Calu3 (cell line): ENCODE data around the gene RNF8. TPM values are rescaled to one million over a fixed set of nuclear protein-coding genes. Genes with fewer than 3 reads are reported as not detected.

Source experiments
- BruUV-seq: library from RNA; stranded (reverse); fragments of 400-500 nt; replicated peaks from 2 replicates; lab custom pipeline; 2021; lab: Mats Ljungman, UMichigan
- CTCF ChIA-PET: fragments of 300-600 bp; sonication (Branson Sonifier 250); formaldehyde crosslinking; loops from one replicate; lab custom pipeline; 2022; ENCODE audit warnings: antibody characterized with exemption; lab: Charles Lee
- DNase-seq: peaks from one replicate; pipeline ENCODE4 v3.0.0; 2022
- H3K27ac Mint-ChIP-seq: one replicate; pipeline ENCODE4 v1.8.0; 2022; ENCODE audit warnings: mixed read lengths; ENCODE audit not compliant: unreplicated experiment
- H3K27me3 Mint-ChIP-seq: one replicate; pipeline ENCODE4 v1.8.0; 2022; ENCODE audit warnings: mixed read lengths; ENCODE audit not compliant: unreplicated experiment
- H3K36me3 Mint-ChIP-seq: one replicate; pipeline ENCODE4 v1.8.0; 2022; ENCODE audit warnings: mild to moderate bottlenecking, moderate library complexity, mixed read lengths; ENCODE audit not compliant: insufficient read depth, unreplicated experiment
- H3K4me1 Mint-ChIP-seq: one replicate; pipeline ENCODE4 v1.8.0; 2022; ENCODE audit warnings: mild to moderate bottlenecking, low read depth, mixed read lengths; ENCODE audit not compliant: unreplicated experiment
- H3K4me3 Mint-ChIP-seq: one replicate; pipeline ENCODE4 v1.8.0; 2022; ENCODE audit warnings: mild to moderate bottlenecking, low read depth, moderate library complexity, mixed read lengths; ENCODE audit not compliant: unreplicated experiment
- H3K9me3 Mint-ChIP-seq: one replicate; pipeline ENCODE4 v1.8.0; 2022; ENCODE audit warnings: low read depth, mixed read lengths; ENCODE audit not compliant: unreplicated experiment
- intact Hi-C: fragments of 100-400 bp; cut with micrococcal nuclease; formaldehyde crosslinking; loops from one replicate; pipeline ENCODE4 v1.10.0; 2022; ENCODE audit not compliant: unreplicated experiment
- total RNA-seq: library from RNA; stranded (reverse); gene quantifications from 2 replicates; pipeline ENCODE4 v1.2.3, GENCODE V29; 2022
- TF ChIP-seq, protein P1 (sequence below): fragments of 200-600 bp; IDR thresholded peaks from one replicate; pipeline ENCODE4 v1.8.0; 2022; ENCODE audit warnings: antibody characterized with exemption; ENCODE audit not compliant: unreplicated experiment

RNF8 gene
- total RNA-seq, 1 experiment from 2014 or later: 17.1 TPM

- H3K27me3 Mint-ChIP-seq: no peaks in the 10 kb centered on the region
- no peak overlapping the region for H3K27ac Mint-ChIP-seq
- BruUV-seq: no TSS peak
- TF ChIP-seq, protein P1, sequence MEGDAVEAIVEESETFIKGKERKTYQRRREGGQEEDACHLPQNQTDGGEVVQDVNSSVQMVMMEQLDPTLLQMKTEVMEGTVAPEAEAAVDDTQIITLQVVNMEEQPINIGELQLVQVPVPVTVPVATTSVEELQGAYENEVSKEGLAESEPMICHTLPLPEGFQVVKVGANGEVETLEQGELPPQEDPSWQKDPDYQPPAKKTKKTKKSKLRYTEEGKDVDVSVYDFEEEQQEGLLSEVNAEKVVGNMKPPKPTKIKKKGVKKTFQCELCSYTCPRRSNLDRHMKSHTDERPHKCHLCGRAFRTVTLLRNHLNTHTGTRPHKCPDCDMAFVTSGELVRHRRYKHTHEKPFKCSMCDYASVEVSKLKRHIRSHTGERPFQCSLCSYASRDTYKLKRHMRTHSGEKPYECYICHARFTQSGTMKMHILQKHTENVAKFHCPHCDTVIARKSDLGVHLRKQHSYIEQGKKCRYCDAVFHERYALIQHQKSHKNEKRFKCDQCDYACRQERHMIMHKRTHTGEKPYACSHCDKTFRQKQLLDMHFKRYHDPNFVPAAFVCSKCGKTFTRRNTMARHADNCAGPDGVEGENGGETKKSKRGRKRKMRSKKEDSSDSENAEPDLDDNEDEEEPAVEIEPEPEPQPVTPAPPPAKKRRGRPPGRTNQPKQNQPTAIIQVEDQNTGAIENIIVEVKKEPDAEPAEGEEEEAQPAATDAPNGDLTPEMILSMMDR: no peak
- peaks cover 44% of the 10 kb centered on the region for H3K4me1 Mint-ChIP-seq
- H3K9me3 Mint-ChIP-seq: no peaks in the 10 kb centered on the region
- DNase-seq: no peak
- no peak overlapping the region for H3K4me3 Mint-ChIP-seq
- H3K36me3 Mint-ChIP-seq: peaks cover 28% of the 10 kb centered on the region
- intact Hi-C loops: no loop called here
- CTCF ChIA-PET: interaction anchor here (0.5 kb wide), 1 partner anchor 1002 kb away, joined by 3 read pairs; no protein-coding TSS in a partner anchor
These were observed 81.6 kb downstream of the RNF8 start for GRCh38 chr6:37435373-37435772.

GRCh38 chr6:37435816-37436215 lies 82.0 kb downstream of the RNF8 start:
- Mint-ChIP-seq H3K4me3 (no peak overlapping the region), H3K36me3 (peaks cover 28% of the 10 kb centered on the region), H3K4me1 (peaks cover 44% of the 10 kb centered on the region), H3K27ac (no peak overlapping the region), H3K27me3 (no peaks in the 10 kb centered on the region), H3K9me3 (no peaks in the 10 kb centered on the region)
- no TSS peak for BruUV-seq
- TF ChIP-seq, protein P1: no peak
- CTCF ChIA-PET: interaction anchor here (0.5 kb wide), 1 partner anchor 1002 kb away, joined by 3 read pairs; no protein-coding TSS in a partner anchor
- intact Hi-C loops: no loop called here
- no peak for DNase-seq

DNA sequence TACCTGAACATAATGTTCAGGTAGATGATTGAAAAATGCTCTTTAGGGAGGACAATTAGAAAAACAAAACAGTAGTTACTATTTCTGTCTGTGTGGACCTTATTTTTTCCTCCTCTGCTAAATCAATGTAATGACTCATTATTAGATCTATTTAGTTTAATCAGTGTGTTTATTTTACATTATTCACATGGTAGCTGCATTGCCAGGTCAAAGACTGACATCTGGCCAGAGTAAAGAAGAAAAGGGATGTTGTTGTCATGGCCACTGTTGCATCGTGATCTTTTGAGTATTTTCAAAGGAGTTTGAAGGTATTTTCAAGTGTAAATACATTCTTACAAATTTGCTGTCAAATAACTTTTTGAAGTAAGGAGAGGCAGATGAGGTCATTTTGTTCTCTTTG lies 85.1 kb downstream of the RNF8 start:
- Mint-ChIP-seq H3K36me3 (peaks cover 8% of the 10 kb centered on the region), H3K4me3 (no peak overlapping the region), H3K9me3 (no peaks in the 10 kb centered on the region), H3K27ac (no peak overlapping the region), H3K27me3 (no peaks in the 10 kb centered on the region), H3K4me1 (peaks cover 28% of the 10 kb centered on the region)
- no peak for DNase-seq
- intact Hi-C loops: no loop called here
- TF ChIP-seq, protein P1: no peak
- no TSS peak for BruUV-seq
- CTCF ChIA-PET: no interaction called here

DNA sequence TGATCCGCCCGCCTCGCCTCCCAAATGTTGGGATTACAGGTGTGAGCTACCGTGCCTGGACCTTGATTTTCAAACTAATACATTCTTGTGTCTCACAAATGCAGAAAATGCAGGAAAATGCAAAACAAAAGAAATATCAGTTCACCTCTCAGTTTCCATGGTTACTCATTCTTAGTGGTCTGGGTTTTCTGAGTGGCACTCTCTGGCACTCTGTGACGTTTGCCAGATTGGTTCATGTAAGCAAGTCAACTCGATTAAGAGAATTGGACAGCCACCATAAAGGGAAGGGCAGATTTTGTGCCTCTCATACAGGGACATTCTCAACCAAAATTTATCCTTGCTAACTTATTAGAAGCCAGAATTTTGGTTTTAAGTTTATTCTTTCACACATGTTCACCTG lies 87.9 kb downstream of the RNF8 start:
- CTCF ChIA-PET: interaction anchor here (0.6 kb wide), 1 partner anchor 419 kb away, joined by 4 read pairs; no protein-coding TSS in a partner anchor
- DNase-seq: no peak
- H3K9me3 Mint-ChIP-seq: no peaks in the 10 kb centered on the region
- intact Hi-C loops: no loop called here
- TF ChIP-seq, protein P1: no peak
- no TSS peak for BruUV-seq
- peaks cover 24% of the 10 kb centered on the region for H3K36me3 Mint-ChIP-seq
- H3K4me3 Mint-ChIP-seq: no peak overlapping the region
- peaks cover 19% of the 10 kb centered on the region for H3K4me1 Mint-ChIP-seq
- H3K27ac Mint-ChIP-seq: no peak overlapping the region
- no peaks in the 10 kb centered on the region for H3K27me3 Mint-ChIP-seq
